GM12878 (cell line): ENCODE data around the gene ATF6.

Source experiments
- CREM ChIP-seq: IDR thresholded peaks from 2 replicates; pipeline ENCODE4 v1.6.1; 2014; ENCODE audit warnings: antibody characterized with exemption, low read depth
- EZH2 ChIP-seq: IDR thresholded peaks from 2 replicates; pipeline ENCODE4 v1.6.1; 2012; ENCODE audit warnings: low read depth, mild to moderate bottlenecking, control low read depth, inconsistent platforms, low read length, borderline replicate concordance; ENCODE audit not compliant: control insufficient read depth
- RCOR1 ChIP-seq: conservative IDR thresholded peaks from 2 replicates; pipeline ENCODE4 v1.6.1; 2012; ENCODE audit warnings: low read depth, low read length, improper control_type of control experiment
- TF ChIP-seq, protein P1 (sequence below), 3 experiments: IDR thresholded peaks in 2 of 3; conservative IDR thresholded peaks in 1 of 3; 2 replicates each; pipeline ENCODE4 v1.5.1; 2011; ENCODE audit warnings: low read depth in 3 of 3, low read length in 3 of 3, mild to moderate bottlenecking in 3 of 3, control low read depth in 2 of 3, moderate library complexity in 2 of 3, inconsistent platforms in 1 of 3, mixed read lengths in 1 of 3; ENCODE audit not compliant: control insufficient read depth in 2 of 3, insufficient read depth in 1 of 3; ENCODE audit errors: extremely low read depth in 1 of 3

DNA sequence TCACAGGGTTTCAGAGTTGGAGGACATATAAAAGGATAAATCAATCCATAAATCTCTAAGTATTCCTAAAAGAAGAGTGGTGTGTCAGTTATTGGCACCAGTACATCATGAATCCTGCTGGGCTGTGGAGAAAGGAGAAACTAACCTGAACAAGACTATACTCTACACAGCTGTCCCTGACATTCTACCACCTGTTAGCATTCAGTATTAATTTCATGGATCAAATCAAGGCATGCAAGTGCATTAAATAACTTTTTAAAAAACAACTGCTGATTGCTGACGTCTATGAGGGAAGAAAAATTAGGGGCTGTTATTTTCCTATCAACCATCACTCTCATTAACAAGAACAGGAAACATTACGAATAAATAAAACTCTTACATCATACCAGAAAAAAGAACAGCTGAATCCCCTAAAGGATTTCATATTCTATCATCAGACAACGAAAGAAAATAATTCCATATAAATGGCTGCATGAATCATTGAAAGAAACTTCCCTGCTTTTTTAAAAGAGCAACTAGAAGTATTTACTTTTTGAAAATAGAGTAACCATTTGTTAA lies 121.7 kb downstream of the ATF6 start:
- TF ChIP-seq EZH2 (no peak), CREM (no peak), RCOR1 (no peak)
- TF ChIP-seq, protein P1, sequence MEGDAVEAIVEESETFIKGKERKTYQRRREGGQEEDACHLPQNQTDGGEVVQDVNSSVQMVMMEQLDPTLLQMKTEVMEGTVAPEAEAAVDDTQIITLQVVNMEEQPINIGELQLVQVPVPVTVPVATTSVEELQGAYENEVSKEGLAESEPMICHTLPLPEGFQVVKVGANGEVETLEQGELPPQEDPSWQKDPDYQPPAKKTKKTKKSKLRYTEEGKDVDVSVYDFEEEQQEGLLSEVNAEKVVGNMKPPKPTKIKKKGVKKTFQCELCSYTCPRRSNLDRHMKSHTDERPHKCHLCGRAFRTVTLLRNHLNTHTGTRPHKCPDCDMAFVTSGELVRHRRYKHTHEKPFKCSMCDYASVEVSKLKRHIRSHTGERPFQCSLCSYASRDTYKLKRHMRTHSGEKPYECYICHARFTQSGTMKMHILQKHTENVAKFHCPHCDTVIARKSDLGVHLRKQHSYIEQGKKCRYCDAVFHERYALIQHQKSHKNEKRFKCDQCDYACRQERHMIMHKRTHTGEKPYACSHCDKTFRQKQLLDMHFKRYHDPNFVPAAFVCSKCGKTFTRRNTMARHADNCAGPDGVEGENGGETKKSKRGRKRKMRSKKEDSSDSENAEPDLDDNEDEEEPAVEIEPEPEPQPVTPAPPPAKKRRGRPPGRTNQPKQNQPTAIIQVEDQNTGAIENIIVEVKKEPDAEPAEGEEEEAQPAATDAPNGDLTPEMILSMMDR (IDR thresholded peaks at IDR 0.05 in 2 of 3, conservative IDR thresholded peaks at IDR 0.05 in 1 of 3; ENCODE audit: control insufficient read depth in 2 of 3, extremely low read depth in 1 of 3, insufficient read depth in 1 of 3, low read depth in 3 of 3, low read length in 3 of 3) = no peak
